ELR (cell line): ENCODE measurements around the gene LAIR1.
"Not testable (repeated sequence)": the region's sequence is repeated elsewhere in the genome, so short reads cannot be mapped to it uniquely, and the experiment has no call there.

Experiments
- DNase-seq: peaks from one replicate; pipeline ENCODE4 v3.0.0-alpha.2; 2015; ENCODE audit warnings: low read depth

The LAIR1 gene

GRCh38 chr19:54341295-54341694, 23.4 kb downstream of the LAIR1 start:
- DNase-seq, result no peak

- DNase-seq, result no peak
These were observed 24.9 kb downstream of the LAIR1 start for GRCh38 chr19:54339646-54340358.

GRCh38 chr19:54338521-54338920, 26.2 kb downstream of the LAIR1 start:
- no peak for DNase-seq

GRCh38 chr19:54337858-54338230, 26.9 kb downstream of the LAIR1 start:
- no peak for DNase-seq

GRCh38 chr19:54336893-54337857, 27.6 kb downstream of the LAIR1 start:
- no peak for DNase-seq

- no peak for DNase-seq
These were observed 28.5 kb downstream of the LAIR1 start for GRCh38 chr19:54335979-54336892.

- DNase-seq, result no peak
These were observed 29.6 kb downstream of the LAIR1 start for GRCh38 chr19:54335164-54335563.

- no peak for DNase-seq
These were observed 31.0 kb downstream of the LAIR1 start for GRCh38 chr19:54333586-54334298.

- DNase-seq, result no peak
These were observed 32.6 kb downstream of the LAIR1 start for GRCh38 chr19:54332149-54332548.

- no peak for DNase-seq
These were observed 33.1 kb downstream of the LAIR1 start for GRCh38 chr19:54331626-54332025.

- no peak for DNase-seq
These were observed 35.1 kb downstream of the LAIR1 start for GRCh38 chr19:54329476-54330165.

- not testable (repeated sequence) for DNase-seq
These were observed 36.0 kb downstream of the LAIR1 start for GRCh38 chr19:54328781-54329180.

- DNase-seq, result no peak
These were observed 39.1 kb downstream of the LAIR1 start for GRCh38 chr19:54325631-54326030.

- peak; percentile 41 for DNase-seq
These were observed 39.5 kb downstream of the LAIR1 start for GRCh38 chr19:54325194-54325621.

- no peak for DNase-seq
These were observed 40.7 kb downstream of the LAIR1 start for GRCh38 chr19:54324071-54324470.

- not testable (repeated sequence) for DNase-seq
These were observed 41.8 kb downstream of the LAIR1 start for GRCh38 chr19:54322934-54323333.

GRCh38 chr19:54322295-54322694, 42.4 kb downstream of the LAIR1 start:
- not testable (repeated sequence) for DNase-seq

- DNase-seq, result no peak
These were observed 44.6 kb downstream of the LAIR1 start for GRCh38 chr19:54319892-54320670.

GRCh38 chr19:54319049-54319448, 45.7 kb downstream of the LAIR1 start:
- no peak for DNase-seq

- no peak for DNase-seq
These were observed 46.8 kb downstream of the LAIR1 start for GRCh38 chr19:54317965-54318240.
